Activated T-cell treated with anti-CD3 and anti-CD28 coated beads, Interleukin-2, amount 50 U/mL, for 4 hours (primary cell): ENCODE data around the gene CSRP1. TPM values are rescaled to one million over a fixed set of nuclear protein-coding genes. Genes with fewer than 3 reads are reported as not detected.

ENCODE experiments used
- ATAC-seq, 2 donors: fragments of 200-7000 bp; cut with Tn5 transposase; one replicate each; pipeline ENCODE4 v1.10.0; 2021
- DNase-seq: peaks from one replicate; pipeline ENCODE4 v3.0.0-alpha.2; 2020
- H3K27me3 Mint-ChIP-seq: one replicate; pipeline ENCODE4 v1.8.0; 2021; ENCODE audit warnings: low read depth, mixed read lengths
- H3K36me3 Mint-ChIP-seq: one replicate; pipeline ENCODE4 v1.8.0; 2022; ENCODE audit warnings: mixed read lengths; ENCODE audit not compliant: insufficient read depth
- H3K4me1 Mint-ChIP-seq: one replicate; pipeline ENCODE4 v1.8.0; 2021; ENCODE audit warnings: low read depth, mixed read lengths
- H3K4me3 Mint-ChIP-seq: one replicate; pipeline ENCODE4 v1.8.0; 2021; ENCODE audit warnings: mild to moderate bottlenecking, moderate library complexity, mixed read lengths
- H3K9me3 Mint-ChIP-seq: one replicate; pipeline ENCODE4 v1.8.0; 2021; ENCODE audit warnings: mixed read lengths
- total RNA-seq, 3 donors: library from RNA; stranded (reverse); gene quantifications; one replicate each; pipeline ENCODE4 v1.2.1, GENCODE V29; 2021

The CSRP1 gene
- total RNA-seq, 3 donors from 2014 or later = 51.5 to 54.3 (median 52.4) TPM

- H3K36me3 Mint-ChIP-seq = no peaks in the 10 kb centered on the region
- no peak overlapping the region for H3K4me3 Mint-ChIP-seq
- peaks cover 19% of the 10 kb centered on the region for H3K27me3 Mint-ChIP-seq
- ATAC-seq (no peak), DNase-seq (no peak)
- no peaks in the 10 kb centered on the region for H3K9me3 Mint-ChIP-seq
- H3K4me1 Mint-ChIP-seq = peaks cover 5% of the 10 kb centered on the region
Observed at GRCh38 chr1:201434266-201434665, 72.7 kb downstream of the CSRP1 start.

- no peak for ATAC-seq
- no peak for DNase-seq
- no peaks in the 10 kb centered on the region for H3K9me3 Mint-ChIP-seq
- no peak overlapping the region for H3K4me3 Mint-ChIP-seq
- peaks cover 19% of the 10 kb centered on the region for H3K27me3 Mint-ChIP-seq
- peaks cover 5% of the 10 kb centered on the region for H3K4me1 Mint-ChIP-seq
- no peaks in the 10 kb centered on the region for H3K36me3 Mint-ChIP-seq
Observed at GRCh38 chr1:201433609-201434008, 73.3 kb downstream of the CSRP1 start.

Other genes starting within 250 kb of the CSRP1 start
- gene PKP1, start 223.6 kb downstream of the CSRP1 start, total RNA-seq = not detected
- gene TNNT2, start 129.4 kb downstream of the CSRP1 start, total RNA-seq = not detected
- gene LAD1, start 107.8 kb downstream of the CSRP1 start, total RNA-seq = under 1 TPM; 0.10 to 0.49 (median 0.21) TPM
- not detected for gene TNNI1, start 85.4 kb downstream of the CSRP1 start, total RNA-seq
- 1 to 10 TPM; 1.4 to 4.1 (median 3.4) TPM for gene PHLDA3, start 37.9 kb downstream of the CSRP1 start, total RNA-seq
- 1 to 10 TPM in 2 of 3 donors, under 1 TPM in 1; 0.81 to 1.3 (median 1.1) TPM for gene NAV1, start 32.0 kb upstream of the CSRP1 start, total RNA-seq